PC-3 (cell line): ENCODE data around the gene TMEM60. TPM values are rescaled to one million over a fixed set of nuclear protein-coding genes. Genes with fewer than 3 reads are reported as not detected.
A peak's percentile ranks its signal among the peaks of the same experiment; 100 is the strongest.
"Not testable (repeated sequence)": the region's sequence is repeated elsewhere in the genome, so short reads cannot be mapped to it uniquely, and the experiment has no call there.

Experiments used
- ATAC-seq: fragments of 200-7000 bp; cut with Tn5 transposase; 2 replicates; pipeline ENCODE4 v1.9.1; 2020; ENCODE audit warnings: mild to moderate bottlenecking, moderate library complexity
- BruUV-seq: library from RNA; stranded (reverse); fragments of 400-500 nt; replicated peaks from 2 replicates; lab custom pipeline; 2021; lab: Mats Ljungman, UMichigan
- CTCF ChIA-PET: fragments of 300-600 bp; sonication (Branson Sonifier 250); formaldehyde crosslinking; loops from one replicate; lab custom pipeline; 2022; ENCODE audit warnings: antibody characterized with exemption; lab: Charles Lee
- POLR2A ChIA-PET: fragments of 300-600 bp; sonication (Branson Sonifier 250); formaldehyde crosslinking; loops from one replicate; lab custom pipeline; 2022; ENCODE audit warnings: antibody characterized with exemption; ENCODE audit not compliant: unreplicated experiment; lab: Charles Lee
- DNase-seq: peaks from one replicate; pipeline ENCODE4 v3.0.0-alpha.2; 2015
- H2AFZ ChIP-seq: fragments of 300-600 bp; sonication (generic); 2 replicates; pipeline ENCODE4 v1.6.0; 2016; ENCODE audit warnings: antibody characterized with exemption, low read length
- H3F3A ChIP-seq: fragments of 300-600 bp; sonication (generic); one replicate; pipeline ENCODE4 v1.6.0; 2017; ENCODE audit warnings: antibody characterized with exemption, low read length, control low read depth, mild to moderate bottlenecking; ENCODE audit not compliant: unreplicated experiment
- H3K27ac ChIP-seq: fragments of 300-600 bp; sonication (generic); 2 replicates; pipeline ENCODE4 v1.5.1; 2016; ENCODE audit warnings: mild to moderate bottlenecking, low read length
- H3K27me3 ChIP-seq: fragments of 300-600 bp; sonication (generic); 2 replicates; pipeline ENCODE4 v1.6.1; 2016; ENCODE audit warnings: low read length, mixed read lengths
- H3K36me3 ChIP-seq: fragments of 300-600 bp; sonication (generic); 2 replicates; pipeline ENCODE4 v1.6.1; 2016; ENCODE audit warnings: low read depth, mixed run types, low read length, mixed read lengths
- H3K4me1 ChIP-seq: fragments of 300-600 bp; sonication (generic); 2 replicates; pipeline ENCODE4 v1.5.1; 2016; ENCODE audit warnings: low read length; ENCODE audit not compliant: insufficient read depth
- H3K4me2 ChIP-seq: fragments of 300-600 bp; sonication (generic); 2 replicates; pipeline ENCODE4 v1.6.0; 2016; ENCODE audit warnings: low read length
- H3K4me3 ChIP-seq: fragments of 300-600 bp; sonication (generic); 2 replicates; pipeline ENCODE4 v1.5.1; 2016; ENCODE audit warnings: mild to moderate bottlenecking, low read length, mixed read lengths
- H3K79me2 ChIP-seq: fragments of 300-600 bp; sonication (generic); 2 replicates; pipeline ENCODE4 v1.6.1; 2017; ENCODE audit warnings: low read length, mixed read lengths
- H3K9ac ChIP-seq: fragments of 300-600 bp; sonication (generic); 2 replicates; pipeline ENCODE4 v1.6.0; 2016; ENCODE audit warnings: mild to moderate bottlenecking, low read length
- H3K9me2 ChIP-seq: fragments of 300-600 bp; sonication (generic); replicated peaks from 2 replicates; pipeline ENCODE4 v1.6.1; 2016; ENCODE audit warnings: mixed run types, low read length, mixed read lengths
- H3K9me3 ChIP-seq: fragments of 300-600 bp; sonication (generic); 2 replicates; pipeline ENCODE4 v1.6.1; 2016; ENCODE audit warnings: low read length, mixed read lengths
- H4K20me1 ChIP-seq: fragments of 300-600 bp; sonication (generic); 2 replicates; pipeline ENCODE4 v1.6.1; 2016; ENCODE audit warnings: low read length, mixed read lengths
- CTCF ChIP-seq: fragments of 300-600 bp; sonication (generic); conservative IDR thresholded peaks from 2 replicates; pipeline ENCODE4 v1.5.1; 2017; ENCODE audit warnings: antibody characterized with exemption, low read depth, mild to moderate bottlenecking, low read length
- EZH2 ChIP-seq: fragments of 300-600 bp; sonication (generic); IDR thresholded peaks from one replicate; pipeline ENCODE4 v1.6.1; 2017; ENCODE audit warnings: antibody characterized with exemption, mild to moderate bottlenecking, low read length; ENCODE audit not compliant: unreplicated experiment
- EZH2phosphoT487 ChIP-seq: fragments of 300-600 bp; sonication (generic); IDR thresholded peaks from 2 replicates; pipeline ENCODE4 v1.6.1; 2018; ENCODE audit warnings: mild to moderate bottlenecking, antibody characterized with exemption, low read length, borderline replicate concordance
- intact Hi-C: fragments of 100-400 bp; cut with micrococcal nuclease; formaldehyde crosslinking; loops from 2 replicates; pipeline ENCODE4 v1.9.0; 2023
- total RNA-seq: library from RNA; depleted of rRNA; stranded (reverse); fragments of >200 nt; gene quantifications from 2 replicates; pipeline ENCODE4 v1.2.3, GENCODE V29; 2014

Gene TMEM60
- total RNA-seq, 1 experiment from 2014 or later: 8.1 TPM

DNA sequence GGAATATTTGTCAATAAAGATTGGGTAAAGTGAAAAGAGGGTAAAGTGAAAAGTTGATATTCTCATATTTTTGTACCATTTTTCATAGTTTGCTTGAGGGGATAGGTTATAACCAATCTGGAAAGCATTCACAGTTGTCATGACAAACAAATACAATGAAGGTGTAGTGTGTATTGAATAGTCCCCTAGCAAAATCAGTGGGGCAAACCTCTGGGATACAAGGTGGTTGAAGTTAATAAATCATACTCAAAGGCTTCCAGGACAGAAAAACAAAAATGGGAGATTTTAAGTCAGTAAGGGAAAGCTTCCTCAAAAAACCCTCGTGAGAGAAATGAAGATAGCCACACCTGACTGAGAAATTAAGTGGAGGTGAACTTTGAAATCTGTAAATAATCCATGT lies 39.7 kb upstream of the TMEM60 start:
- Histone ChIP-seq H3K4me3 (no peak overlapping the region), H3K9me2 (no peaks in the 10 kb centered on the region), H2AFZ (no peak overlapping the region), H3F3A (no peaks in the 10 kb centered on the region), H3K27me3 (no peaks in the 10 kb centered on the region), H3K9me3 (no peaks in the 10 kb centered on the region), H3K4me1 (peaks cover 13% of the 10 kb centered on the region; the same call in 1 of the 2 replicates), H3K9ac (no peak overlapping the region), H3K36me3 (no peaks in the 10 kb centered on the region), H3K4me2 (no peak overlapping the region), H3K79me2 (no peaks in the 10 kb centered on the region), H3K27ac (no peak overlapping the region), H4K20me1 (no peaks in the 10 kb centered on the region; the same call in 1 of the 2 replicates)
- TF ChIP-seq EZH2: no peak
- TF ChIP-seq CTCF: no peak
- no peak for TF ChIP-seq EZH2phosphoT487
- intact Hi-C loops: no loop called here
- BruUV-seq: no TSS peak
- ChIA-PET POLR2A (no interaction called here), CTCF (no interaction called here)
- no peak for ATAC-seq
- no peak for DNase-seq

DNA sequence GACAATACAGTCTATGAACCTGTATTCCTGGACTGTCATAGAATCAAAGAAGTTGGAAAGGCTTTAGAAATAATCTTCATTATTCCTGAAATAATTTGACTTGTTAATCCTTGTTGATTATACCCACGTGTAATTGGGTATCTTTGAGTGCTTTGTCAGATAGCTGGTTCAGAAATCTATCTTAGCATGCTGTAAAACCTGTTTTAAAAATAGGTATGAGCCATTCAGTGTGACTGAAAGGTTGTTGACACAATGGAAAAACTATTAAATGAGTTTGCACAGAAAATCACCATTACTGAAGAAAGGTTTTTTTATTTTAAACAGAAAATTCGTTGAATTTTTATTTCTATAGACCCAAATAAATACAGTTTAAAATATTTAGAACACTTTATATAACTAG lies 39.0 kb upstream of the TMEM60 start:
- H3K36me3 ChIP-seq: no peaks in the 10 kb centered on the region
- ATAC-seq: no peak; the same call in 1 of the 2 replicates
- no peak overlapping the region for H3K4me2 ChIP-seq
- H3K4me3 ChIP-seq: no peak overlapping the region
- no peaks in the 10 kb centered on the region; the same call in 1 of the 2 replicates for H4K20me1 ChIP-seq
- no peaks in the 10 kb centered on the region for H3K79me2 ChIP-seq
- no peak overlapping the region for H3K9ac ChIP-seq
- no peak overlapping the region for H3K27ac ChIP-seq
- ChIA-PET CTCF (no interaction called here), POLR2A (no interaction called here)
- H3K4me1 ChIP-seq: peaks cover 13% of the 10 kb centered on the region; the same call in 1 of the 2 replicates
- peak; percentile 42 for DNase-seq
- no peak overlapping the region for H2AFZ ChIP-seq
- H3K27me3 ChIP-seq: no peaks in the 10 kb centered on the region
- H3F3A ChIP-seq: no peaks in the 10 kb centered on the region
- no peak for TF ChIP-seq EZH2phosphoT487
- no peak for TF ChIP-seq CTCF
- TF ChIP-seq EZH2: no peak
- intact Hi-C loops: no loop called here
- H3K9me2 ChIP-seq: no peaks in the 10 kb centered on the region
- BruUV-seq: no TSS peak
- no peaks in the 10 kb centered on the region for H3K9me3 ChIP-seq

DNA sequence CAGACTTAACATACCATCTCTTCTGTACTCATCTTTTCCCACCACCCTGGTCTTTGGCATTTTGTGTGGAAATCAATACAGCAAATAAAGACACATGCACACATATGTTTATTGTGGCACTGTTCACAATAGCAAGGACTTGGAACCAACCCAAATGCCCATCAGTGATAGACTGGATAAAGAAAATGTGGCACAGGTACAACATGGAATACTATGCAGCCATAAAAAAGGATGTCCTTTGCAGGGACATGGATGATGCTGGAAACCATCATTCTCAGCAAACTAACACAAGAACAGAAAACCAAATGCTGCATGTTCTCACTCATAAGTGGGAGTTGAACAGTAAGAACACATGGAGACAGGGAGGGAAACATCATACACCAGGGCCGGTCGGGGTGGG lies 38.2 kb upstream of the TMEM60 start:
- H3K4me3 ChIP-seq, intact Hi-C loops, H3K36me3 ChIP-seq, H2AFZ ChIP-seq, H3K79me2 ChIP-seq, H3K9ac ChIP-seq, H3K9me3 ChIP-seq, BruUV-seq, ATAC-seq, H4K20me1 ChIP-seq, H3K27ac ChIP-seq, CTCF ChIA-PET, H3F3A ChIP-seq, H3K9me2 ChIP-seq, POLR2A ChIA-PET, H3K4me2 ChIP-seq, DNase-seq, H3K27me3 ChIP-seq: not testable (repeated sequence)
- peaks cover 13% of the 10 kb centered on the region; the same call in 1 of the 2 replicates for H3K4me1 ChIP-seq
